ENCODE results near the gene SCN5A.

The SCN5A gene

GRCh38 chr3:38577371-38578080 is 72.0 kb downstream of the SCN5A start:
- no peaks in the 10 kb centered on the region for H3K4me1 ChIP-seq (ENCODE audit: low read length)
- H2AFZ ChIP-seq (ENCODE audit: low read length), result no peak overlapping the region
- no peaks in the 10 kb centered on the region for H4K20me1 ChIP-seq (ENCODE audit: insufficient read depth, low read length)
- no peak overlapping the region for H3K4me2 ChIP-seq (ENCODE audit: low read depth, low read length)
- H3K4me3 ChIP-seq (ENCODE audit: low read length), result no peak overlapping the region
- TF ChIP-seq EZH2phosphoT487 (IDR thresholded peaks at IDR 0.05; ENCODE audit: low read length) (no peak), CTCF (IDR thresholded peaks at IDR 0.05; ENCODE audit: low read length) (no peak), EZH2 (optimal IDR thresholded peaks at IDR 0.05; ENCODE audit: low read depth, low read length) (no peak)
- H3K36me3 ChIP-seq (replicated peaks; ENCODE audit: insufficient read depth, low read length), result no peaks in the 10 kb centered on the region
- no peak for DNase-seq
- no peaks in the 10 kb centered on the region for H3K79me2 ChIP-seq (ENCODE audit: low read length)
- H3K27me3 ChIP-seq (replicated peaks; ENCODE audit: insufficient read depth, low read length), result no peaks in the 10 kb centered on the region
- H3K9ac ChIP-seq (ENCODE audit: low read length), result no peak overlapping the region
- no peaks in the 10 kb centered on the region for H3K9me2 ChIP-seq (replicated peaks; ENCODE audit: insufficient read depth, low read length)
- no peak overlapping the region for H3K27ac ChIP-seq (ENCODE audit: low read length)
- H3F3A ChIP-seq (ENCODE audit: insufficient read depth, low read length), result no peaks in the 10 kb centered on the region
- no peaks in the 10 kb centered on the region for H3K9me3 ChIP-seq (replicated peaks; ENCODE audit: insufficient read depth, low read length)

GRCh38 chr3:38576526-38577370 is 72.7 kb downstream of the SCN5A start:
- Histone ChIP-seq H4K20me1 (ENCODE audit: insufficient read depth, low read length) (no peaks in the 10 kb centered on the region), H3K27ac (ENCODE audit: low read length) (no peak overlapping the region), H3K4me2 (ENCODE audit: low read depth, low read length) (no peak overlapping the region), H3K27me3 (replicated peaks; ENCODE audit: insufficient read depth, low read length) (no peaks in the 10 kb centered on the region), H3K4me1 (ENCODE audit: low read length) (no peaks in the 10 kb centered on the region), H3K4me3 (ENCODE audit: low read length) (no peak overlapping the region), H3K9ac (ENCODE audit: low read length) (no peak overlapping the region), H3K9me2 (replicated peaks; ENCODE audit: insufficient read depth, low read length) (no peaks in the 10 kb centered on the region), H3K36me3 (replicated peaks; ENCODE audit: insufficient read depth, low read length) (no peaks in the 10 kb centered on the region), H3K79me2 (ENCODE audit: low read length) (no peaks in the 10 kb centered on the region), H3F3A (ENCODE audit: insufficient read depth, low read length) (no peaks in the 10 kb centered on the region), H3K9me3 (replicated peaks; ENCODE audit: insufficient read depth, low read length) (no peaks in the 10 kb centered on the region), H2AFZ (ENCODE audit: low read length) (no peak overlapping the region)
- TF ChIP-seq CTCF (IDR thresholded peaks at IDR 0.05; ENCODE audit: low read length) (no peak), EZH2phosphoT487 (IDR thresholded peaks at IDR 0.05; ENCODE audit: low read length) (no peak), EZH2 (optimal IDR thresholded peaks at IDR 0.05; ENCODE audit: low read depth, low read length) (no peak)
- DNase-seq, result no peak

GRCh38 chr3:38576131-38576525 is 73.4 kb downstream of the SCN5A start:
- no peak for DNase-seq
- Histone ChIP-seq H3K9me2 (replicated peaks; ENCODE audit: insufficient read depth, low read length) (no peaks in the 10 kb centered on the region), H3K9ac (ENCODE audit: low read length) (no peak overlapping the region), H3K4me2 (ENCODE audit: low read depth, low read length) (no peak overlapping the region), H4K20me1 (ENCODE audit: insufficient read depth, low read length) (no peaks in the 10 kb centered on the region), H3K27ac (ENCODE audit: low read length) (no peak overlapping the region), H3K79me2 (ENCODE audit: low read length) (no peaks in the 10 kb centered on the region), H2AFZ (ENCODE audit: low read length) (no peak overlapping the region), H3K9me3 (replicated peaks; ENCODE audit: insufficient read depth, low read length) (no peaks in the 10 kb centered on the region), H3K36me3 (replicated peaks; ENCODE audit: insufficient read depth, low read length) (no peaks in the 10 kb centered on the region), H3K4me3 (ENCODE audit: low read length) (no peak overlapping the region), H3K4me1 (ENCODE audit: low read length) (no peaks in the 10 kb centered on the region), H3K27me3 (replicated peaks; ENCODE audit: insufficient read depth, low read length) (no peaks in the 10 kb centered on the region), H3F3A (ENCODE audit: insufficient read depth, low read length) (no peaks in the 10 kb centered on the region)
- TF ChIP-seq EZH2phosphoT487 (IDR thresholded peaks at IDR 0.05; ENCODE audit: low read length) (no peak), CTCF (IDR thresholded peaks at IDR 0.05; ENCODE audit: low read length) (no peak), EZH2 (optimal IDR thresholded peaks at IDR 0.05; ENCODE audit: low read depth, low read length) (no peak)

Data from MM.1S (cell line).